Kidney capillary endothelial cell (primary cell): ENCODE measurements around the gene GPR179.
"Not testable (repeated sequence)": the region's sequence is repeated elsewhere in the genome, so short reads cannot be mapped to it uniquely, and the experiment has no call there.

Experiments
- DNase-seq: peaks from one replicate; pipeline ENCODE4 v3.0.0-alpha.2; 2018; ENCODE audit warnings: low spot score

The GPR179 gene

GRCh38 chr17:38322156-38322779 is 21.5 kb downstream of the GPR179 start:
- DNase-seq, result no peak

GRCh38 chr17:38320482-38320881 is 23.3 kb downstream of the GPR179 start:
- DNase-seq, result no peak

DNA sequence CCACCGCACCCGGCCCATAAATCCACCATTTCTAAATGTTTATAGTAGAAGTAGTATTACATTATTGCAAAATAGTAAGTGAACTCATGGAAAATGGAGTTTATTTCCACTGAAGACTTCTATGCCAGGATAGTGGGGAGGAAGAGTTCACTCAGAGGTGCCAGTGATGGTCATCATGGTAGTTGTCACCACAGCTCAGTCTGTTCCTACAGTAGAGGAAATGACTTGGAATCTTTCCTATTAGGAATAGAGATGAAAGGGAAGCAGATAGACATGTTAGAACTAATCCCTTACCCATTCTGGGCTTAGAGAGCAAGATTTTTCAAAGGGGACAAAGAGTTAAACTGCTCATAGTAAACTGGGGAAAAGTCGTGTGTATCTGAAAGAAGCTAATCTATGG is 26.7 kb downstream of the GPR179 start:
- no peak for DNase-seq

DNA sequence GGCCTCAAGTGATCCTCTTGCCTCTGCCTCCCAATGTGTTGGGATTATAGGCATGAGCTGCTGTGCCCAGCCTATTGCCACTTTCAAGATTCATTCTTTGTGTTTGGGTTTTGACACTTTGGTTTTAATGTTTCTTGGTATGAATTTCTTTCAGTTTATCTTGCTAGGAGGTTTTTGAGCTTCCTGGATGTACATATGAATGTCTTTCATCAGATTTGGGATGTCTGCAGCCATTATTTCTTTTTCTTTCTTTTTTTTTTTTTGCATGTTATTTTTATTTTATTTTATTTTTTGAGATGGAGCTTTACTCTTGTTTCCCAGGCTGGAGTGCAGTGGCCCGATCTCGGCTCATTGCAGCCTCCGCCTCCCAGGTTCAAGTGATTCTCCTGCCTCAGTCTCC is 28.3 kb downstream of the GPR179 start:
- no peak for DNase-seq

DNA sequence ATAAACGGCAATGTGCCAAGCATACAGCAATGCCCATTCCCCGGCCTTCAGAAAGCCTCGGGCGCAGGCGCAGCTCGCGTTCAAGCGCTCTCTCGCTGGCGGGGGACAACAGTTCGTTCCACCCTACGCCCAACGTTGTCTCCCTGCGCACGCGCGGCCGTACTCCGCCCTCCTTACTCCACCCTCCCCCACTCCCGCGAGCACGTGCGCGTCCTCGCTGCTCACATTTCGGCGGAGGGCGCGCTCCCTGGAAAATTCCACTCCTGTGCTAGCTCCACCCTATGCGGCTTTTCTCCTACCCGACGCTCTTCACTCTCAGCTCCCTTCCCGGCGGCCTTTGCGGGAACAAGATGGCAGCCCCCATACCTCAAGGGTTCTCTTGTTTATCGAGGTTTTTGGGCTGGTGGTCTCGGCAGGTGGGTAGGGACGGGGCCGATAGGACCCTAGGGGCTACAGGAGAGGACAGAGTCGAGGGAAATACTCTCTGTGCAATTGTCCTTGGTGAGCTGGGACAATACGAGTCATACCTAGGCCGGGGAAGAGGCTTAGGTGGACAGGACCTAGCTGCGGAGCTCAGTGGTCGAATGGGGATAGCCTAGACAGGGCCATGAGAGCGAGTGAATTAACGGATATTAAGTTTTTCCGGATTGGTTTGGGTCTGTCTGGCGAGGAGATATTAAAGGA is 46.8 kb downstream of the GPR179 start, which contains the start of gene MRPL45:
MRPL45 (plus strand) TSS at position 335 of the 684 bp plus-strand sequence; CDS start at position 351, 16 bp downstream.
- peak; percentile 97 for DNase-seq

GRCh38 chr17:38295602-38296365 is 48.0 kb downstream of the GPR179 start:
- DNase-seq, result not testable (repeated sequence)

DNA sequence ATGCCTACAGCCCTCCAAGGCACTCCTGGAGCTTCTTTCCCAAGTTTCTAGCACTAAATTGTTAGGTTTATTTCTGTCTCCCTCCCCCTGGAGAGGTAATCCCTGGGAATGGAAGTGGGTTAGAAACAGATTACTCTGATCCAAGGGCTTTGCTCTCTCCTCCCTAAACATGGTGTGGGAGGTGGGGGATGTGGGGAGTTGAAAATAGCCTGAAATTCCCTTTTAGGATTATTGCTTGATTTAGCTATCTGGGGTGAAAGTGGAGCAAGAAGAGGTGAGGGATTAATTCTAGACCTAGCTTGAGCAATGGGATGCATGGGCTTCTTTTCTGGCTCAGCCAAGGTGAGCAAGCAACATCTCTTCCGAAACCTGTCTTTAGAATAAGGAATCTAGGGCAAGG is 54.0 kb downstream of the GPR179 start:
- not testable (repeated sequence) for DNase-seq

- DNase-seq, result not testable (repeated sequence)
These were observed 55.4 kb downstream of the GPR179 start for GRCh38 chr17:38288217-38288827.

DNA sequence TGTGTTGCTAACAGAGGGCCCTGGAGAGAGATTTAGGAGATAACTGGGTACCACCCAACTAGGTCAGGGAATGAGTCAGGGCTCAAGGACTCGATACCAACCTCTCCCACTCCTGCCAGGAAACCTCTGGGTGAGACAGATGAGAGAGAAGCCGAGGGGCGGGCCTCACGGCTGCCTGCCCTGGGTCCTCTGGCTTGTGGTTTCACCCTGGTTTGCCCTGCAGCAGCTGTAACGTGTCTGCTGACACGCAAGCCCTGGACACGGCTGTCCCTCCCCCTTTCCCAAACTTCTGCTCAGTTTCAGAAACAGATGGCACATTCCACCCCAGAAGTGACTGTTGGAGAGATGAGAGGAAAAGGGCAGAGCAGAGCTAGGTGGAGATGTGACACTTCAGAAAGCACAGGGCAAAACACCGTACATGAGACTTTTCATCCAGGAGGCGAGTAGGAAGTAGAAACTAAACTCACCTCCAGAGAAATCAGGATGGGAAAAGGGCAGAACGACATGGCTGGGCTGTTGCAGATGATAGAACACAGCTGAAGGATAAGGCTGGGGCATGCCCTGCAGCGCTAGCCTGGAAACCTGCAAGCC is 57.2 kb downstream of the GPR179 start:
- DNase-seq, result not testable (repeated sequence)

DNA sequence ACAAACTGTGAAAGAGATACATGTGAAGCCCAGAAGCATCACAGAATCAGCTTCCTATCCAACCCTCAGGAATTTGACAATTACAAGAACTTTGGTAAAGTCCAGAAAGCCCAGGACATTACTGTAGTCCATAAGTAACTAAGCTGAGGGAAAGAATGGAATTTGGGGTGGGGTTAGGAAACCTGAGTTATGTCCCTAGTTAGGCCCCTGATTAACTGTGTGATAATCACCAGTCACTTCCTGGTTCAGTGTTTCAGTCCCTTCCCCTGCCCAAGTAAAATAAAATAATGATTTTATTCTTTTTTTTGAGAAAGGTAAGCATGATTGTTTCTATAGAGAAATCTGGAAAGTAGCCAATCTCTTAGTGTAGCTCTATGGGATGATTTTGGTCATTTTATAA is 57.8 kb downstream of the GPR179 start:
- DNase-seq, result not testable (repeated sequence)
